Liver (tissue), 9 donors: ENCODE results near the gene MARK2. TPM values are rescaled to one million over a fixed set of nuclear protein-coding genes. Genes with fewer than 3 reads are reported as not detected.

Experiments
- DNase-seq: peaks from one replicate; pipeline ENCODE4 v3.0.0-alpha.2; 2017; ENCODE audit warnings: low spot score
- H3K27ac ChIP-seq, 2 donors: one replicate each; pipeline ENCODE4 v1.7.0; 2013; ENCODE audit warnings: inconsistent platforms in 2 of 2, low read length in 2 of 2, control low read depth in 1 of 2, low read depth in 1 of 2, mild to moderate bottlenecking in 1 of 2
- H3K27me3 ChIP-seq, 4 donors: one replicate each; pipeline versions ENCODE4 v1.6.1 to v1.7.0; 2013; ENCODE audit warnings: low read length in 3 of 4, inconsistent platforms in 1 of 4, mild to moderate bottlenecking in 1 of 4, moderate library complexity in 1 of 4; ENCODE audit not compliant: control insufficient read depth in 4 of 4, insufficient read depth in 4 of 4
- H3K36me3 ChIP-seq, 4 donors: one replicate each; pipeline versions ENCODE4 v1.6.1 to v1.7.0; 2013; ENCODE audit warnings: low read length in 3 of 4, mild to moderate bottlenecking in 3 of 4, low read depth in 1 of 4, moderate library complexity in 1 of 4; ENCODE audit not compliant: control insufficient read depth in 4 of 4, insufficient read depth in 3 of 4
- H3K4me1 ChIP-seq, 4 donors: one replicate each; pipeline versions ENCODE4 v1.6.1 to v1.7.0; 2013; ENCODE audit warnings: low read length in 3 of 4, mild to moderate bottlenecking in 3 of 4, moderate library complexity in 1 of 4; ENCODE audit not compliant: control insufficient read depth in 4 of 4, insufficient read depth in 4 of 4
- H3K4me3 ChIP-seq, 3 donors: one replicate each; pipeline versions ENCODE4 v1.6.1 to v1.7.0; 2013; ENCODE audit warnings: low read length in 3 of 3, control low read depth in 1 of 3, low read depth in 1 of 3, mild to moderate bottlenecking in 1 of 3
- H3K9ac ChIP-seq, 2 donors: one replicate each; pipeline ENCODE4 v1.7.0; 2013; ENCODE audit warnings: low read length in 2 of 2, mild to moderate bottlenecking in 2 of 2, moderate library complexity in 2 of 2, control low read depth in 1 of 2, low read depth in 1 of 2
- H3K9me3 ChIP-seq, 4 donors: one replicate each; pipeline versions ENCODE4 v1.6.1 to v1.7.0; 2013; ENCODE audit warnings: low read length in 3 of 4; ENCODE audit not compliant: control insufficient read depth in 4 of 4
- EGR1 ChIP-seq, 2 donors: IDR thresholded peaks; 2 replicates each; pipeline ENCODE4 v1.6.1; 2016 to 2018; ENCODE audit warnings: antibody characterized with exemption in 2 of 2, low read depth in 2 of 2
- FOXA1 ChIP-seq: IDR thresholded peaks from 2 replicates; pipeline ENCODE4 v1.6.1; 2016; ENCODE audit warnings: antibody characterized with exemption
- FOXA2 ChIP-seq: IDR thresholded peaks from 2 replicates; pipeline ENCODE4 v1.6.1; 2016; ENCODE audit warnings: antibody characterized with exemption
- GABPA ChIP-seq, 2 donors: IDR thresholded peaks in 1 of 2; conservative IDR thresholded peaks in 1 of 2; 2 replicates each; pipeline ENCODE4 v1.6.1; 2016; ENCODE audit warnings: antibody characterized with exemption in 2 of 2, mild to moderate bottlenecking in 1 of 2, moderate library complexity in 1 of 2
- HNF4G ChIP-seq: IDR thresholded peaks from 2 replicates; pipeline ENCODE4 v1.6.1; 2016; ENCODE audit warnings: antibody characterized with exemption
- JUND ChIP-seq, 2 donors: IDR thresholded peaks; 2 replicates each; pipeline ENCODE4 v1.6.1; 2016; ENCODE audit warnings: antibody characterized with exemption in 2 of 2
- NR2F2 ChIP-seq: IDR thresholded peaks from 2 replicates; pipeline ENCODE4 v1.6.1; 2016; ENCODE audit warnings: antibody characterized with exemption
- RAD21 ChIP-seq, 2 donors: IDR thresholded peaks; 2 replicates each; pipeline ENCODE4 v1.6.1; 2016; ENCODE audit warnings: antibody characterized with exemption in 2 of 2, mild to moderate bottlenecking in 2 of 2
- RXRA ChIP-seq, 2 donors: IDR thresholded peaks; 2 replicates each; pipeline ENCODE4 v1.6.1; 2017 to 2018; ENCODE audit warnings: antibody characterized with exemption in 2 of 2, mild to moderate bottlenecking in 1 of 2
- SP1 ChIP-seq: IDR thresholded peaks from 2 replicates; pipeline ENCODE4 v1.6.1; 2018; ENCODE audit warnings: antibody characterized with exemption, mild to moderate bottlenecking
- WGBS: extraction: QIAGEN DNeasy Blood & Tissue Kit; methylation state at CpG from one replicate; pipeline ENCODE4 v1.1.7; 2013; 5-methylcytosine and 5-hydroxymethylcytosine counted together
- polyA plus RNA-seq, 2 donors: library from polyadenylated mRNA; stranded (reverse) in 1 of 2; unstranded in 1 of 2; fragments of 200-250 nt in 1 of 2; fragments of >200 nt in 1 of 2; fragmentation: Nextera tagmentation in 1 of 2; extraction: Ambion mirVana in 1 of 2; gene quantifications; one replicate each; pipeline versions ENCODE4 v1.2.1 to v1.2.3, GENCODE V29; 2013 to 2015
- total RNA-seq, 2 donors: library from RNA; depleted of rRNA; stranded (reverse); fragments of >200 nt; gene quantifications; one replicate each; pipeline ENCODE4 v1.2.3, GENCODE V29; 2014
- TF ChIP-seq, protein P1 (sequence below): fragments of 150-350 bp; IDR thresholded peaks from 2 replicates; pipeline ENCODE4 v1.5.1; 2017; ENCODE audit warnings: improper control_type of control experiment, low read depth, low read length; ENCODE audit not compliant: missing input control
- TF ChIP-seq, protein P2 (sequence below): IDR thresholded peaks from 2 replicates; pipeline ENCODE4 v1.6.1; 2016; ENCODE audit warnings: antibody characterized with exemption
- TF ChIP-seq, protein P3 (sequence below): IDR thresholded peaks from 2 replicates; pipeline ENCODE4 v1.6.1; 2016; ENCODE audit warnings: antibody characterized with exemption
- TF ChIP-seq, protein P4 (sequence below): IDR thresholded peaks from 2 replicates; pipeline ENCODE4 v1.6.1; 2016; ENCODE audit warnings: antibody characterized with exemption
- TF ChIP-seq, protein P5 (sequence below): IDR thresholded peaks from 2 replicates; pipeline ENCODE4 v1.6.1; 2016; ENCODE audit warnings: antibody characterized with exemption, mild to moderate bottlenecking
- donor health status: healthy.
- donor health status: healthy.
- donor health status: healthy.
- donor health status: healthy.
- donor health status: healthy.

Gene MARK2
- total and polyA plus RNA-seq, 4 donors: 3.4 to 11.6 (median 8.0) TPM

DNA sequence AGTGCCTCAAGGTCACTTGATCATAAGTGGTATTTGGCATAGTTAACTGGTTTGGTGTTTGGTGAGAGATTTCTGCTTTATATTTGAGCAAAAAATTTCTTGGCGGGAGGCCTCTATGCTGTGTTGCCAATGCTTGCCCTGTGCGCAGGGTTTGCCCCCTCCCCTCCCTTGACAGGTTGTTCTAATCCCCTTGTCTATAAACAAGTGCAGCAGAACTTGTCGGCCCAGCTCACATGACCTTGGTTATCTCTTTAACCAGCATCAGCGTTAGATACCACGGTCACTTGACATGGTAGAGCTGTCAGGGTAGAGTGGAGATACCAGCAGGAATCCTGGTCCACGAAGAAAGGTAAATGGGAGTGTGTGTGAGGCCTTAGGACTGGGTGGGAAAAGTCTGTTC lies 35.6 kb downstream of the MARK2 start:
- H3K36me3 ChIP-seq: no peaks in the 10 kb centered on the region
- no peak for DNase-seq
- H3K9ac ChIP-seq: no peak overlapping the region
- H3K27me3 ChIP-seq: no peaks in the 10 kb centered on the region
- H3K4me1 ChIP-seq: peaks cover 7 to 47% (median 39%) of the 10 kb centered on the region in 4 donors
- TF ChIP-seq JUND (IDR thresholded peaks at IDR 0.05) (no peak), RXRA (IDR thresholded peaks at IDR 0.05) (no peak), NR2F2 (no peak), SP1 (no peak)
- TF ChIP-seq, protein P1, sequence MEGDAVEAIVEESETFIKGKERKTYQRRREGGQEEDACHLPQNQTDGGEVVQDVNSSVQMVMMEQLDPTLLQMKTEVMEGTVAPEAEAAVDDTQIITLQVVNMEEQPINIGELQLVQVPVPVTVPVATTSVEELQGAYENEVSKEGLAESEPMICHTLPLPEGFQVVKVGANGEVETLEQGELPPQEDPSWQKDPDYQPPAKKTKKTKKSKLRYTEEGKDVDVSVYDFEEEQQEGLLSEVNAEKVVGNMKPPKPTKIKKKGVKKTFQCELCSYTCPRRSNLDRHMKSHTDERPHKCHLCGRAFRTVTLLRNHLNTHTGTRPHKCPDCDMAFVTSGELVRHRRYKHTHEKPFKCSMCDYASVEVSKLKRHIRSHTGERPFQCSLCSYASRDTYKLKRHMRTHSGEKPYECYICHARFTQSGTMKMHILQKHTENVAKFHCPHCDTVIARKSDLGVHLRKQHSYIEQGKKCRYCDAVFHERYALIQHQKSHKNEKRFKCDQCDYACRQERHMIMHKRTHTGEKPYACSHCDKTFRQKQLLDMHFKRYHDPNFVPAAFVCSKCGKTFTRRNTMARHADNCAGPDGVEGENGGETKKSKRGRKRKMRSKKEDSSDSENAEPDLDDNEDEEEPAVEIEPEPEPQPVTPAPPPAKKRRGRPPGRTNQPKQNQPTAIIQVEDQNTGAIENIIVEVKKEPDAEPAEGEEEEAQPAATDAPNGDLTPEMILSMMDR: no peak
- TF ChIP-seq, protein P2, sequence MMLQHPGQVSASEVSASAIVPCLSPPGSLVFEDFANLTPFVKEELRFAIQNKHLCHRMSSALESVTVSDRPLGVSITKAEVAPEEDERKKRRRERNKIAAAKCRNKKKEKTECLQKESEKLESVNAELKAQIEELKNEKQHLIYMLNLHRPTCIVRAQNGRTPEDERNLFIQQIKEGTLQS: no peak
- TF ChIP-seq, protein P3, sequence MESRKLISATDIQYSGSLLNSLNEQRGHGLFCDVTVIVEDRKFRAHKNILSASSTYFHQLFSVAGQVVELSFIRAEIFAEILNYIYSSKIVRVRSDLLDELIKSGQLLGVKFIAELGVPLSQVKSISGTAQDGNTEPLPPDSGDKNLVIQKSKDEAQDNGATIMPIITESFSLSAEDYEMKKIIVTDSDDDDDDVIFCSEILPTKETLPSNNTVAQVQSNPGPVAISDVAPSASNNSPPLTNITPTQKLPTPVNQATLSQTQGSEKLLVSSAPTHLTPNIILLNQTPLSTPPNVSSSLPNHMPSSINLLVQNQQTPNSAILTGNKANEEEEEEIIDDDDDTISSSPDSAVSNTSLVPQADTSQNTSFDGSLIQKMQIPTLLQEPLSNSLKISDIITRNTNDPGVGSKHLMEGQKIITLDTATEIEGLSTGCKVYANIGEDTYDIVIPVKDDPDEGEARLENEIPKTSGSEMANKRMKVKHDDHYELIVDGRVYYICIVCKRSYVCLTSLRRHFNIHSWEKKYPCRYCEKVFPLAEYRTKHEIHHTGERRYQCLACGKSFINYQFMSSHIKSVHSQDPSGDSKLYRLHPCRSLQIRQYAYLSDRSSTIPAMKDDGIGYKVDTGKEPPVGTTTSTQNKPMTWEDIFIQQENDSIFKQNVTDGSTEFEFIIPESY: no peak
- TF ChIP-seq, protein P4, sequence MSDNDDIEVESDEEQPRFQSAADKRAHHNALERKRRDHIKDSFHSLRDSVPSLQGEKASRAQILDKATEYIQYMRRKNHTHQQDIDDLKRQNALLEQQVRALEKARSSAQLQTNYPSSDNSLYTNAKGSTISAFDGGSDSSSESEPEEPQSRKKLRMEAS: no peak
- H3K9me3 ChIP-seq: no peaks in the 10 kb centered on the region
- WGBS: 76% methylated on average over 6 of the region's 6 CpGs
- H3K4me3 ChIP-seq: no peak overlapping the region
- H3K27ac ChIP-seq: no peak overlapping the region

DNA sequence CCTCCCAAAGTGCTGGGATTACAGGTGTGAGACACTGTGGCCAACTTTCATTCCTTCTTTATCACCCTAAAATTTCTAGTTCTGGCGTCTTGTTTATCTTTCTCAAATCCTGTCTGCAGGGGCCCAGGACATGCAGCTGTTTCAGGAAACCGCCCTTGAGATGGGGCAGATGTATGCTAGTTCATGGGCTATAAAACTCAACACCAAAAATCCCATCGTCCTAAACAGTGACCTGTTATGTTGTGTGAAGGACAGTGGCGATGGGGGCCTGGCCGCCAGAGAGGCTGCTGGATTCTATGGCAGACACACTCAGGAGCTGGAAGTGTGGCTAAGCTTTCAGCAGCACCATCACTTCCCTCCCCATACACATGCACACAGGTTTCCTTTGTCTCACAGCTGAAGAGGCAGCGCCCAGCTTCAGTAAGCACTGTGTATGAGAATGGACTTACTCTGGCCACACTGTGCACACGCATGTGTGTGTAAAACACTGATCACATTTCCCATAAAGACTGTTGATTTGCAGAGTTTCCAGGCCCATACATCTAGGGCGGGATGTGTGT lies 36.7 kb downstream of the MARK2 start:
- no peaks in the 10 kb centered on the region for H3K36me3 ChIP-seq
- no peak overlapping the region for H3K4me3 ChIP-seq
- 95% methylated on average over 8 of the region's 8 CpGs for WGBS
- H3K4me1 ChIP-seq: peaks cover 7 to 43% (median 36%) of the 10 kb centered on the region in 4 donors
- H3K9ac ChIP-seq: no peak overlapping the region
- H3K27me3 ChIP-seq: no peaks in the 10 kb centered on the region
- H3K27ac ChIP-seq: no peak overlapping the region
- no peak for DNase-seq
- no peaks in the 10 kb centered on the region for H3K9me3 ChIP-seq
- TF ChIP-seq, protein P3: no peak
- TF ChIP-seq NR2F2 (no peak), HNF4G (no peak), JUND (IDR thresholded peaks at IDR 0.05) (no peak), RAD21 (IDR thresholded peaks at IDR 0.05) (no peak), GABPA (IDR thresholded peaks at IDR 0.05 in 1 of 2, conservative IDR thresholded peaks at IDR 0.05 in 1 of 2) (no peak), FOXA1 (no peak), EGR1 (IDR thresholded peaks at IDR 0.05; ENCODE audit: low read depth in 2 of 2) (no peak), FOXA2 (no peak), RXRA (IDR thresholded peaks at IDR 0.05) (no peak)
- TF ChIP-seq, protein P1: no peak
- TF ChIP-seq, protein P5, sequence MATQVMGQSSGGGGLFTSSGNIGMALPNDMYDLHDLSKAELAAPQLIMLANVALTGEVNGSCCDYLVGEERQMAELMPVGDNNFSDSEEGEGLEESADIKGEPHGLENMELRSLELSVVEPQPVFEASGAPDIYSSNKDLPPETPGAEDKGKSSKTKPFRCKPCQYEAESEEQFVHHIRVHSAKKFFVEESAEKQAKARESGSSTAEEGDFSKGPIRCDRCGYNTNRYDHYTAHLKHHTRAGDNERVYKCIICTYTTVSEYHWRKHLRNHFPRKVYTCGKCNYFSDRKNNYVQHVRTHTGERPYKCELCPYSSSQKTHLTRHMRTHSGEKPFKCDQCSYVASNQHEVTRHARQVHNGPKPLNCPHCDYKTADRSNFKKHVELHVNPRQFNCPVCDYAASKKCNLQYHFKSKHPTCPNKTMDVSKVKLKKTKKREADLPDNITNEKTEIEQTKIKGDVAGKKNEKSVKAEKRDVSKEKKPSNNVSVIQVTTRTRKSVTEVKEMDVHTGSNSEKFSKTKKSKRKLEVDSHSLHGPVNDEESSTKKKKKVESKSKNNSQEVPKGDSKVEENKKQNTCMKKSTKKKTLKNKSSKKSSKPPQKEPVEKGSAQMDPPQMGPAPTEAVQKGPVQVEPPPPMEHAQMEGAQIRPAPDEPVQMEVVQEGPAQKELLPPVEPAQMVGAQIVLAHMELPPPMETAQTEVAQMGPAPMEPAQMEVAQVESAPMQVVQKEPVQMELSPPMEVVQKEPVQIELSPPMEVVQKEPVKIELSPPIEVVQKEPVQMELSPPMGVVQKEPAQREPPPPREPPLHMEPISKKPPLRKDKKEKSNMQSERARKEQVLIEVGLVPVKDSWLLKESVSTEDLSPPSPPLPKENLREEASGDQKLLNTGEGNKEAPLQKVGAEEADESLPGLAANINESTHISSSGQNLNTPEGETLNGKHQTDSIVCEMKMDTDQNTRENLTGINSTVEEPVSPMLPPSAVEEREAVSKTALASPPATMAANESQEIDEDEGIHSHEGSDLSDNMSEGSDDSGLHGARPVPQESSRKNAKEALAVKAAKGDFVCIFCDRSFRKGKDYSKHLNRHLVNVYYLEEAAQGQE: no peak
- TF ChIP-seq, protein P4: no peak
